GM19240 (cell line): ENCODE data around the gene SLC6A6.
"Not testable (repeated sequence)": the region's sequence is repeated elsewhere in the genome, so short reads cannot be mapped to it uniquely, and the experiment has no call there.

Experiments used
- DNase-seq: peaks from one replicate; pipeline ENCODE4 v3.0.0; 2011; ENCODE audit warnings: low spot score; ENCODE audit not compliant: insufficient read length

Gene SLC6A6

DNA sequence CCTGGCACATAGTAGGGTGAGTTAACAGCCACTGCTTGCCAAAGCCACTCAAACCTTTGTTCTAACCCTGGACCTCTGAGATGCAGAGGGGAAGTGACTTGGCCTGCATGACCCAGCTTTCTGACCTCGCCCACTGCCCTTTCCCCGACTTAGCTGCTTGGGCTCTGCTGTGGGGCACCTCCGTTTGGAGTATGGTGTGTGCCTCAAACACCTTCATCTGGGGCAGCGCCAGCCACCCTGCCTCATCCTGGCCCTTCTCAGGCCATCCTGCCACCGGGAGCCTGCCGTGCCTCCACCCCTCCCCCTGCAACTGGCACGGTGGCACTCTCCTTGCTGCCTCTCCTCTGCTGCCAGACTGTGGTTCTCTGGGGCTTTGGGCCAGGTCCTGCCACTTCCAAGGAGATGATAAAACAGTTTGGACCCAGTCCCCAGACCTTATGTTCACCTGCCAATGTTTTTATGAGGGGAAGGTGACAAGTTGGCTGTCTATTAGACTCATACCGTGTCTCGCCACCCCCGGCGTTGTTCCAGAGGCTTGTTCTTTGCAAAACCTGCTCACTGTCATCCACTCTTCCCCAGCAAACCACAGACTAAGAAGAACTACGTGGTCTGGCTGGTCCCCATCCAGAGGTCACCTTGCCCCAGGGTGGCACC is 32.2 kb downstream of the SLC6A6 start:
- DNase-seq = no peak

- no peak for DNase-seq
Observed at GRCh38 chr3:14435175-14436014, 33.0 kb downstream of the SLC6A6 start.

DNA sequence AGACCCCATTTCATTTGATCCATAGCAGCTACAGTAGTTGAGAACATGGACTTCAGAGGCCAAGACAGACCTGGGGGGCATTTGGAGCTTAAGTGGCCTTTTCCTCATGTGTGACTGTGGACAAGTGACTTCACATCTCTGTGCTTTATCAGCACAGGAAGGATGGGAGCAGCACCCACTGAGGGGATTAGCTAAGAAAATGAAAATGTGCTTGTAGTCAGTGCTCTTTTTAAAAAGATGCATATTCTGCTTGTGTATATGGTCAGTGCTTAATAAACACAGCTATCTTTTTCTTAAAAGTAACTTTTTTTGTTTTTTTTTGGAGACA is 34.5 kb downstream of the SLC6A6 start:
- DNase-seq = no peak

DNA sequence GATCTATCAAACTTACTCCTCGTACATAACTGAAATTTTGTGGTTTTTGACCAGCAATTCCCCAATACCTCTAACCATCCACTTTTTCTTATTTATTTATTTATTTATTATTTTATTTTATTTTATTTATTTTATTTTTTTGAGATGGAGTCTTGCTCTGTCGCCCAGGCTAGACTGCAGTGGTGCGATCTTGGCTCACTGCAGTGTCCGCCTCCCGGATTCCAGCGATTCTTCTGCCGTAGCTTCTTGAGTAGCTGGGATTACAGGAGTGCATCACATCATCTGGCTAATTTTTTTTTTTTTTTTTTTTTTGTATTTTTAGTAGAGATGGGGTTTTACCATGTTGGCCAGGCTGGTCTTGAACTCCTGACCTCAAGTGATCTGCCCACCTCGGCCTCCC is 35.3 kb downstream of the SLC6A6 start:
- DNase-seq = not testable (repeated sequence)

DNA sequence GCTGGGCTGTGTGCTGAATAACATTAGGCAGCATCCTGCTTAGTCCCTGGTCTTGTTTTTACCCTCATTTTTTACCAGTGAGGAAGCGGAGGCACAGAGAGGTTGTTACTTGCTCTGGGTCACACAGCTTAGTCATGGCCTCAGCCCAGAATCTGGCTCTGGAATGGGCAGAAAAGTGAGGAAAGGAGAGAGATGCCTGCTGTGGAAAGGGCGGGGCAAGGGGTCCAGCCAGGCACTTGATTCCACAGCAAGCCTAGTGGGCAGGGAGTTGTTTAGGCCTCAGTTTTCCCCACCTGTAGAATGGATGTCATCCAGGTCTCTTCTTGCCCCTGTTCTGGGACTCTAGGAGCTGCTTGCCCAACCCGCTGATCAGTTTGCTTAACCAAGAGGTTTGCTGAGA is 35.9 kb downstream of the SLC6A6 start:
- no peak for DNase-seq

- no peak for DNase-seq
Observed at GRCh38 chr3:14438929-14439328, 36.5 kb downstream of the SLC6A6 start.

GRCh38 chr3:14439501-14440167 is 37.2 kb downstream of the SLC6A6 start:
- DNase-seq = no peak

DNA sequence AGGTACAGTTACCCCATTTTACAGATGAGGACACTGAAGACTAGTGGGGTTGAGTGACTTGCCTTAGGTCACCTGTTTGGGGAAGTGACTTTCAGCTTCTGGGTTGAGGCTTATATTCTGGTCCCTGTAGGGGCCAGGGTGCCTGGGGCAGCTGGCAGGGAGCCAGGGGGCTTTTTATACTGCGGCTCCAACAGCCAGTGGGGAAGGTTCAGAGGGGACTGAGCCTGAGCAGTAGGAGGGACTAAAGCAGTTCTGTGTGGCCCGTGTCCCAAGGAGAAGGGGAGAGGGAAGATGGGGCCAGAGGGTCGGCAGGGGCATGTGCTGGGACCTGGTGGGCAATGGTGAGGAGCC is 37.7 kb downstream of the SLC6A6 start:
- no peak for DNase-seq

- no peak for DNase-seq
Observed at GRCh38 chr3:14440531-14441239, 38.3 kb downstream of the SLC6A6 start.

DNA sequence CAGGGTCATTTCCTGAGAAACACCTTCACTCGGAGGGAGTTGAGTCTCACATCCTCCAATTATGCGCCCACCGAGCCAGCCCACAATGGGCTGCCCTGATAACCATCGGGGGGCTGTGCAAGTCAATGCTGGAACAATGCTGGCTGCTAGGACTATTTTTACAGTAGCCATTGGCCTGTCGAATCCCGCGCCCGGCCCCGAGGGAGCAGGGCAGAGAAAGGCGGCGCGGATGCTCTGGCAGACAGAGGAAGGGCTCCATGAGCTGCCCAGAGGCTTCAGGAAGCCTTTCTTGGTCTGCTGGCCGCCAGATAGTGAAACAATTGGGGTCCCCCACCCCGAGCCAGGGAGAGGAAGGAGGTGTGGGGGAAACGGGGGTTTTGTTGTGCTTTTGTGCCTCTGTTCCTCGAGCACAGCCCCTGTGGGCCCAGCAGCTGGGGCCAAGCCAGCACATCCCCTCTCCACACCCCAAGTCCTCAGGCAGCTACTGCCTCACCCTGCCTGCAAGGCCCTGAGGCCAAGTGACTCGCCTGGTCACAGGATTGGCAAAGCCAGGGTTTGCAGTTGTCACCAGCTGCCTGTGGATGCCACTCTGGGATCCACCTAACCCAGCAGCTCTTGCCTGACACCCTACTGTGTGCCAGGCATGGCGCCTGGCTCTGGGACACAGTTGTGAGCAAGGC is 39.0 kb downstream of the SLC6A6 start:
- DNase-seq = no peak

DNA sequence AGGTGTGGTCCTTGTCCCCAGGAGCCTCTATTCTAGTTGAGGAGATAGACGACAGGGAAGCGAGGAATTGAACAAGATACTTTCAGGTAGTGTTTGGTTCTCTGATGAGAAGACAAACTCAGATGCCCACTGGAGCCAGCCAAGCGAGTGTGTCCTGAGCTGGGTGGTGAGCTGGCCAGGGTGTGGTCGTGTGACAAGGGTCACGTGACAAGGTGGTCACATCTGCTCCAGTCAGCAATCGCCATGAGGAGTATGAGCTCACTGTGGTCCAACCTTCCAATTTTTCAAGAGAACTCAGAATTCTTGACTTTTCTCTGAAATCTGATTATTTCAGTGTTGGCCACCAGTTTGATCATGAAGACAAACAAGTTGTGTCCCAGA is 39.5 kb downstream of the SLC6A6 start:
- no peak for DNase-seq

- no peak for DNase-seq
Observed at GRCh38 chr3:14444380-14444779, 42.0 kb downstream of the SLC6A6 start.

GRCh38 chr3:14445773-14446172 is 43.4 kb downstream of the SLC6A6 start:
- DNase-seq = no peak

GRCh38 chr3:14446988-14447570 is 44.7 kb downstream of the SLC6A6 start:
- DNase-seq = no peak

DNA sequence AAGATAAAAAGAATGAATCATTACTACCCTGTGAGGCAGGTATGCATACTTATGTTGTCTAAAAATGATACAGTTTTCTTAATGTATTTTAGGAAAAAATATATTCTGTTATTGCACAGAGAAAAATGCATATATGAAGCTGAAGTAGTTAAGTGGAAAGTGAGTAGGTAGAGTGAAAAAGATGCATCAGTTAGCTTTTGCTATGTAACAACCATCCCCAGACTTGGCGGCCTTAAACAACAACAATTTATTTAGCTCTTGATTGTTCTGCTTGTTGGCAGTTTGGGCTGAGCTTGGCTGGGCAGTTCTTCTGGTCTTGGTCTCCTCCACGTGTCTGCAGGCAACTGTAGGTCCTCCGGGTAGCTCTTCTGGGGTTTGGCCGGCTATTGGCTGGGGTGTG is 45.7 kb downstream of the SLC6A6 start:
- DNase-seq = no peak

- DNase-seq = no peak
Observed at GRCh38 chr3:14448756-14449727, 46.6 kb downstream of the SLC6A6 start.

DNA sequence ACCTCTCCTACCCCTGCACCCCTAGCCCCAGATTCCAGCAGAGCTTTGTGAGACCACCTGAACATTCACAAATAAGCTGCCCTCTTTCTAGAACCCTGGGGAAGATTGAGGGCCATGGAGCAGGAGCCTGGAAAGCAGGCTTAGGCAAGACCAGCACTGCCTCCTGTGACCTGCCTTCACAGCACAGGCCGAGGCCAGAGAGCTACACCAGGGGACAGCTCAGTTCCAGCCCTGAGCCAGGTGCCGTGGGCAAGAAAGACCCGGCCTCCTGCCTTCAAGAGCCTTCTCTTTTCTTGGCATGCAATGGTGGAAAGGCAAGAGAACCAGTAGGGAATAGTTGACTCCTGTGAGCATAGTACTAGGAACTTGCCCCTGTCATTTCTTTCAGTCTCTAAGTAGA is 48.1 kb downstream of the SLC6A6 start:
- no peak for DNase-seq

DNA sequence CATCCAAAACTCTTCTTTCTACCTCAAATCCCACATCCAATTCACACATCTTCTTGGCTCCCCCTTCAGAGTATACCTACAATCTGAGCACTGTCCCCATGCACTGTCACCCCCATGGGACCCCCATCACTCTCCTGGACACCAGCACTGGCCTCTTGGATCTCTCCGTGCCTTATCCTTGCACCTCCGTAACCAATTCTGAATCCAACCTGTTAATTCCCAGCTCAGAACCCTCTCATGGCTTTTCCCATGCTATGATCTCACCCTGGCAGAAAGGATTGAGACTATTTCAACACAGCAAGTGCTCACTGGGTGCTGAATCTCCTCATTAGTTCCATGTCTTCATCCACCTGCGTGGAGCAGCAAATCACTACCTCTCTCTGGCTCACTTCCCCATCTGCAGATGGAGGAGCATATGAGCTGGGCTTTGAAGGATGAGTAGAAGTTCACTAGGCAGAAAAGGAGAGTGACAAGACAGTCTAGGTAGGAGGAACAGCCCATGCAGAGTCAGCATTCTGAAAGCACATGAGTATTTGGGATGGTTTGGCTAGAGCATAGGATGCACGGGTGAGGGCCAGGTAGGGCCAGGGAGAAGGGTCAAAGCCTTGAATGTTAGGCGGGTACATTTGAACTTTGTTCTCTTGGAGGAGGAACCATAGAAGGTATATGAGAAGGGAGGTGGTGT is 48.7 kb downstream of the SLC6A6 start:
- DNase-seq = no peak
